ENCODE data around the gene SAMHD1. TPM values are rescaled to one million over a fixed set of nuclear protein-coding genes. Genes with fewer than 3 reads are reported as not detected.

SAMHD1 gene
- total RNA-seq, 1 donor from 2014 or later, result 293 TPM

- no peak for ATAC-seq
- no peaks in the 10 kb centered on the region for H3K36me3 ChIP-seq
- intact Hi-C loops (cut with DNase I), result no loop called here
- H3K27ac ChIP-seq, result no peak overlapping the region
- H3K9me3 ChIP-seq, result no peaks in the 10 kb centered on the region
- DNase-seq, result no peak
- no peak overlapping the region for H3K4me3 ChIP-seq
- peaks cover 29% of the 10 kb centered on the region for H3K4me1 ChIP-seq
- H3K27me3 ChIP-seq (ENCODE audit: low read depth), result no peaks in the 10 kb centered on the region
- no peak for TF ChIP-seq CTCF (IDR thresholded peaks at IDR 0.05)
These were observed 7.7 kb upstream of the SAMHD1 start for GRCh38 chr20:36959242-36959641.

GRCh38 chr20:36957875-36958667 is 6.6 kb upstream of the SAMHD1 start:
- DNase-seq, result no peak
- intact Hi-C loops (cut with DNase I), result no loop called here
- ATAC-seq, result peak; percentile 81 to 90

GRCh38 chr20:36956674-36957073 is 5.2 kb upstream of the SAMHD1 start:
- H3K27ac ChIP-seq, result peak overlapping the region; percentile 31

More at GRCh38 chr20:36957875-36958667, 6.6 kb upstream of the SAMHD1 start:
- H3K36me3 ChIP-seq, result no peaks in the 10 kb centered on the region
- no peaks in the 10 kb centered on the region for H3K9me3 ChIP-seq
- H3K27me3 ChIP-seq (ENCODE audit: low read depth), result no peaks in the 10 kb centered on the region
- no peak for TF ChIP-seq CTCF (IDR thresholded peaks at IDR 0.05)
- peak overlapping the region; percentile 54 for H3K27ac ChIP-seq
- H3K4me3 ChIP-seq, result no peak overlapping the region
- H3K4me1 ChIP-seq, result peaks cover 37% of the 10 kb centered on the region

GRCh38 chr20:36956016-36956415 is 4.5 kb upstream of the SAMHD1 start:
- intact Hi-C loops (cut with DNase I), result no loop called here
- H3K9me3 ChIP-seq, result no peaks in the 10 kb centered on the region

More at GRCh38 chr20:36956674-36957073, 5.2 kb upstream of the SAMHD1 start:
- Histone ChIP-seq H3K4me3 (no peak overlapping the region), H3K36me3 (no peaks in the 10 kb centered on the region), H3K9me3 (no peaks in the 10 kb centered on the region), H3K4me1 (peaks cover 43% of the 10 kb centered on the region), H3K27me3 (ENCODE audit: low read depth) (no peaks in the 10 kb centered on the region)
- no peak for ATAC-seq
- no peak for DNase-seq
- intact Hi-C loops (cut with DNase I), result no loop called here
- TF ChIP-seq CTCF (IDR thresholded peaks at IDR 0.05), result no peak

More at GRCh38 chr20:36956016-36956415, 4.5 kb upstream of the SAMHD1 start:
- DNase-seq (no peak), ATAC-seq (no peak)
- Histone ChIP-seq H3K27ac (no peak overlapping the region), H3K36me3 (no peaks in the 10 kb centered on the region), H3K27me3 (ENCODE audit: low read depth) (no peaks in the 10 kb centered on the region), H3K4me1 (peaks cover 43% of the 10 kb centered on the region), H3K4me3 (no peak overlapping the region)
- no peak for TF ChIP-seq CTCF (IDR thresholded peaks at IDR 0.05)
